Measurements from ENCODE around the gene KLK3. TPM values are rescaled to one million over a fixed set of nuclear protein-coding genes. Genes with fewer than 3 reads are reported as not detected.
"Not testable (repeated sequence)": the region's sequence is repeated elsewhere in the genome, so short reads cannot be mapped to it uniquely, and the experiment has no call there.

Gene KLK3
- not detected in 2 replicates for total RNA-seq (2022)
- Bru-seq, nascent RNA = not detected
- not detected for BruChase-seq, experiment 1, labeled RNA remaining after a 6-hour chase
- not detected for BruChase-seq, experiment 2, labeled RNA remaining after a 2-hour chase
- long read RNA-seq = 0 reads

GRCh38 chr19:50854636-50855410 lies at the start of gene KLK3:
TSS of gene KLK3 (plus strand) at chr19:50854915. CDS start at chr19:50854956, 41 bp downstream.
- H3K36me3 Mint-ChIP-seq (ENCODE audit: insufficient read depth, unreplicated experiment) = no peaks in the 10 kb centered on the region
- peaks cover 44% of the 10 kb centered on the region for H3K27me3 Mint-ChIP-seq (ENCODE audit: insufficient read depth, unreplicated experiment)
- peaks cover 17% of the 10 kb centered on the region for H3K9me3 Mint-ChIP-seq (ENCODE audit: unreplicated experiment)
- ChIA-PET CTCF (interaction anchor here (0.6 kb wide), 1 partner anchor 78 kb away, joined by 3 read pairs; no protein-coding TSS in a partner anchor), POLR2A (no interaction called here)
- intact Hi-C loops (cut with micrococcal nuclease) = no loop called here
- no peak for TF ChIP-seq CTCF (IDR thresholded peaks at IDR 0.05; ENCODE audit: unreplicated experiment)
- no peak within 1 kb of the TSS for H3K4me3 Mint-ChIP-seq (ENCODE audit: unreplicated experiment)
- H3K27ac Mint-ChIP-seq (ENCODE audit: low read depth, unreplicated experiment) = no peak within 1 kb of the TSS
- BruUV-seq (replicated peaks) = no TSS peak
- DNase-seq (ENCODE audit: unreplicated experiment) = no peak
- no peaks in the 10 kb centered on the region for H3K4me1 Mint-ChIP-seq (ENCODE audit: insufficient read depth, unreplicated experiment)

- H3K4me3 Mint-ChIP-seq (ENCODE audit: unreplicated experiment) = no peak overlapping the region
- DNase-seq (ENCODE audit: unreplicated experiment) = no peak
- no peak for TF ChIP-seq CTCF (IDR thresholded peaks at IDR 0.05; ENCODE audit: unreplicated experiment)
- intact Hi-C loops (cut with micrococcal nuclease) = loop anchor here (10.0 kb wide), 1 partner anchor 286 kb away; no protein-coding TSS in a partner anchor
- no peaks in the 10 kb centered on the region for H3K27me3 Mint-ChIP-seq (ENCODE audit: insufficient read depth, unreplicated experiment)
- H3K9me3 Mint-ChIP-seq (ENCODE audit: unreplicated experiment) = peaks cover 15% of the 10 kb centered on the region
- no TSS peak for BruUV-seq (replicated peaks)
- H3K36me3 Mint-ChIP-seq (ENCODE audit: insufficient read depth, unreplicated experiment) = peaks cover 13% of the 10 kb centered on the region
- H3K4me1 Mint-ChIP-seq (ENCODE audit: insufficient read depth, unreplicated experiment) = peaks cover 6% of the 10 kb centered on the region
- POLR2A ChIA-PET = no interaction called here
- CTCF ChIA-PET = interaction anchor here (0.6 kb wide), 1 partner anchor 30 kb away, joined by 3 read pairs; no protein-coding TSS in a partner anchor
- no peak overlapping the region for H3K27ac Mint-ChIP-seq (ENCODE audit: low read depth, unreplicated experiment)
Measured at GRCh38 chr19:50808856-50809255, 45.9 kb upstream of the KLK3 start.

DNA sequence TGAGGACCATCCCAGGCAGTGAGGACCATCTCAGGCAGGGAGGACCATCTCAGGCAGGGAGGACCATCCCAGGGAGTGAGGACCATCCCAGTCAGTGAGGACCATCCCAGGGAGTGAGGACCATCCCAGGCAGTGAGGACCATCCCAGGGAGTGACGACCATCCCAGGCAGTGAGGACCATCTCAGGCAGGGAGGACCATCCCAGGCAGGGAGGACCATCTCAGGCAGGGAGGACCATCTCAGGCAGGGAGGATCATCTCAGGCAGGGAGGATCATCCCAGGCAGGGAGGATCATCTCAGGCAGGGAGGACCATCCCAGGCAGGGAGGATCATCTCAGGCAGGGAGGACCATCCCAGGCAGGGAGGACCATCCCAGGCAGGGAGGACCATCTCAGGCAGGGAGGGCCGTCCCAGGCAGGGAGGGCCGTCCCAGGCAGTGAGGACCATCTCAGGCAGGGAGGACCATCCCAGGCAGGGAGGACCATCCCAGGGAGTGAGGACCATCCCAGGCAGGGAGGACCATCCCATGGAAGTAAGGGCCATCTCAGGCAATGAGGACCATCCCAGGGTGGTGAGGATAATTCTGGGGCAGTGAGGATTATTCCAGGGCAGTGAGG lies 43.0 kb upstream of the KLK3 start:
- H3K27ac Mint-ChIP-seq (ENCODE audit: low read depth, unreplicated experiment); H3K4me1 Mint-ChIP-seq (ENCODE audit: insufficient read depth, unreplicated experiment); intact Hi-C loops (cut with micrococcal nuclease); DNase-seq (ENCODE audit: unreplicated experiment); H3K36me3 Mint-ChIP-seq (ENCODE audit: insufficient read depth, unreplicated experiment); POLR2A ChIA-PET; BruUV-seq (replicated peaks); H3K4me3 Mint-ChIP-seq (ENCODE audit: unreplicated experiment): not testable (repeated sequence)
- CTCF ChIA-PET = interaction anchor here (0.9 kb wide), 1 partner anchor 110 kb away, joined by 5 read pairs; no protein-coding TSS in a partner anchor
- peaks cover 15% of the 10 kb centered on the region for H3K9me3 Mint-ChIP-seq (ENCODE audit: unreplicated experiment)
- peaks cover 12% of the 10 kb centered on the region for H3K27me3 Mint-ChIP-seq (ENCODE audit: insufficient read depth, unreplicated experiment)

GRCh38 chr19:50812474-50812873 lies 42.2 kb upstream of the KLK3 start:
- intact Hi-C loops (cut with micrococcal nuclease) = no loop called here
- no peak overlapping the region for H3K4me3 Mint-ChIP-seq (ENCODE audit: unreplicated experiment)
- H3K27ac Mint-ChIP-seq (ENCODE audit: low read depth, unreplicated experiment) = no peak overlapping the region
- H3K4me1 Mint-ChIP-seq (ENCODE audit: insufficient read depth, unreplicated experiment) = no peaks in the 10 kb centered on the region
- no peak for TF ChIP-seq CTCF (IDR thresholded peaks at IDR 0.05; ENCODE audit: unreplicated experiment)
- POLR2A ChIA-PET = interaction anchor here (0.6 kb wide), 1 partner anchor 8 kb away, joined by 3 read pairs; no protein-coding TSS in a partner anchor
- DNase-seq (ENCODE audit: unreplicated experiment) = no peak
- H3K9me3 Mint-ChIP-seq (ENCODE audit: unreplicated experiment) = peaks cover 15% of the 10 kb centered on the region
- BruUV-seq (replicated peaks) = no TSS peak
- no peaks in the 10 kb centered on the region for H3K36me3 Mint-ChIP-seq (ENCODE audit: insufficient read depth, unreplicated experiment)
- peaks cover 12% of the 10 kb centered on the region for H3K27me3 Mint-ChIP-seq (ENCODE audit: insufficient read depth, unreplicated experiment)
- CTCF ChIA-PET = no interaction called here
